A673 (cell line): Measurements from ENCODE around the gene RAB11A.

Source experiments
- CTCF ChIP-seq: fragments of 300-800, 200-600 bp; sonication (generic); conservative IDR thresholded peaks from 2 replicates; pipeline ENCODE4 v1.5.1; 2017; ENCODE audit warnings: low read depth, mild to moderate bottlenecking, antibody characterized with exemption, low read length, moderate library complexity, mixed read lengths
- EZH2 ChIP-seq: fragments of 200-600 bp; sonication (generic); IDR thresholded peaks from 2 replicates; pipeline ENCODE4 v1.6.1; 2017; ENCODE audit warnings: borderline replicate concordance, low read depth, mild to moderate bottlenecking, mixed read lengths, antibody characterized with exemption, low read length; ENCODE audit not compliant: poor library complexity, severe bottlenecking

- TF ChIP-seq CTCF, result no peak
- TF ChIP-seq EZH2, result no peak
Measured at GRCh38 chr15:65916041-65916663, 46.9 kb downstream of the RAB11A start.
